Muscle of leg (tissue), 11 donors: Measurements from ENCODE around the gene BDH1. TPM values are rescaled to one million over a fixed set of nuclear protein-coding genes. Genes with fewer than 3 reads are reported as not detected.

ENCODE experiments used
- DNase-seq: peaks from one replicate; pipeline ENCODE4 v3.0.0; 2013
- H3K27ac ChIP-seq: one replicate; pipeline ENCODE4 v1.5.1; 2013; ENCODE audit warnings: mild to moderate bottlenecking, low read length, control low read depth
- H3K27me3 ChIP-seq: one replicate; pipeline ENCODE4 v1.6.1; 2013; ENCODE audit warnings: low read length; ENCODE audit not compliant: control insufficient read depth, insufficient read depth
- H3K36me3 ChIP-seq: one replicate; pipeline ENCODE4 v1.6.1; 2013; ENCODE audit warnings: low read length; ENCODE audit not compliant: control insufficient read depth, insufficient read depth
- H3K4me1 ChIP-seq: one replicate; pipeline ENCODE4 v1.6.1; 2013; ENCODE audit warnings: low read length; ENCODE audit not compliant: control insufficient read depth, insufficient read depth
- H3K4me3 ChIP-seq: one replicate; pipeline ENCODE4 v1.5.1; 2013; ENCODE audit warnings: low read length, control low read depth
- H3K9me3 ChIP-seq: replicated peaks from 2 replicates; pipeline ENCODE4 v1.6.1; 2013; ENCODE audit warnings: low read depth, low read length; ENCODE audit not compliant: control insufficient read depth
- WGBS: methylation state at CpG from one replicate; pipeline ENCODE4 v1.1.5; 2013; ENCODE audit warnings: missing lambda C conversion rate; ENCODE audit not compliant: insufficient coverage; 5-methylcytosine and 5-hydroxymethylcytosine counted together
- polyA plus RNA-seq, 8 donors: library from polyadenylated mRNA; unstranded; fragments of 120-200 nt; gene quantifications; one replicate each; pipeline versions ENCODE4 v1.2.1 to v1.2.3, GENCODE V29; 2013; ENCODE audit warnings: inconsistent platforms in 1 of 8, low replicate concordance in 1 of 8; ENCODE audit not compliant: insufficient read length in 8 of 8, insufficient read depth in 1 of 8
- total RNA-seq: library from RNA; stranded (reverse); fragments of 120-200 nt; gene quantifications from one replicate; pipeline ENCODE4 v1.2.4, GENCODE V29; 2013

Gene BDH1
- total and polyA plus RNA-seq, 9 donors, result 3.2 to 7.4 (median 3.9) TPM

- peaks cover 5% of the 10 kb centered on the region for H3K27me3 ChIP-seq
- DNase-seq, result no peak
- H3K4me1 ChIP-seq, result peaks cover 22% of the 10 kb centered on the region
- H3K36me3 ChIP-seq, result no peaks in the 10 kb centered on the region
- H3K4me3 ChIP-seq, result no peak overlapping the region
- H3K27ac ChIP-seq, result no peak overlapping the region
- no peaks in the 10 kb centered on the region for H3K9me3 ChIP-seq
- whole genome bisulfite sequencing, result 50% methylated on average over 7 of the region's 9 CpGs
These were observed 5.3 kb downstream of the BDH1 start for GRCh38 chr3:197550489-197550888.

- no peak overlapping the region for H3K27ac ChIP-seq
- H3K4me1 ChIP-seq, result peaks cover 24% of the 10 kb centered on the region
- H3K4me3 ChIP-seq, result no peak overlapping the region
- H3K27me3 ChIP-seq, result no peaks in the 10 kb centered on the region
- DNase-seq, result peak; percentile 45
- WGBS, result 57% methylated on average over 4 of the region's 6 CpGs
- H3K9me3 ChIP-seq, result no peaks in the 10 kb centered on the region
- no peaks in the 10 kb centered on the region for H3K36me3 ChIP-seq
These were observed 6.4 kb downstream of the BDH1 start for GRCh38 chr3:197549261-197549885.

GRCh38 chr3:197547306-197548011, 8.3 kb downstream of the BDH1 start:
- Histone ChIP-seq H3K4me3 (no peak overlapping the region), H3K27me3 (no peaks in the 10 kb centered on the region), H3K9me3 (no peaks in the 10 kb centered on the region), H3K27ac (no peak overlapping the region), H3K4me1 (peaks cover 18% of the 10 kb centered on the region), H3K36me3 (no peaks in the 10 kb centered on the region)
- DNase-seq, result no peak
- 40% methylated on average over 11 of the region's 11 CpGs for WGBS

GRCh38 chr3:197546307-197547085, 9.3 kb downstream of the BDH1 start:
- no peak for DNase-seq
- H3K27ac ChIP-seq, result no peak overlapping the region
- peaks cover 26% of the 10 kb centered on the region for H3K4me1 ChIP-seq
- no peaks in the 10 kb centered on the region for H3K36me3 ChIP-seq
- no peaks in the 10 kb centered on the region for H3K9me3 ChIP-seq
- whole genome bisulfite sequencing, result 98% methylated on average over 6 of the region's 10 CpGs
- no peak overlapping the region for H3K4me3 ChIP-seq
- H3K27me3 ChIP-seq, result no peaks in the 10 kb centered on the region

GRCh38 chr3:197545571-197545970, 10.2 kb downstream of the BDH1 start:
- no peak overlapping the region for H3K4me3 ChIP-seq
- H3K9me3 ChIP-seq, result no peaks in the 10 kb centered on the region
- WGBS, result 36% methylated on average over 2 of the region's 5 CpGs
- H3K27me3 ChIP-seq, result no peaks in the 10 kb centered on the region
- H3K4me1 ChIP-seq, result peaks cover 33% of the 10 kb centered on the region
- no peaks in the 10 kb centered on the region for H3K36me3 ChIP-seq
- no peak for DNase-seq
- H3K27ac ChIP-seq, result no peak overlapping the region

- 89% methylated on average over 5 of the region's 9 CpGs for WGBS
- peak; percentile 43 for DNase-seq
- no peaks in the 10 kb centered on the region for H3K27me3 ChIP-seq
- H3K36me3 ChIP-seq, result no peaks in the 10 kb centered on the region
- no peaks in the 10 kb centered on the region for H3K9me3 ChIP-seq
- peaks cover 33% of the 10 kb centered on the region for H3K4me1 ChIP-seq
- H3K4me3 ChIP-seq, result no peak overlapping the region
- H3K27ac ChIP-seq, result no peak overlapping the region
These were observed 10.7 kb downstream of the BDH1 start for GRCh38 chr3:197545101-197545500.

- Histone ChIP-seq H3K4me3 (no peak overlapping the region), H3K27ac (no peak overlapping the region)
- peak; percentile 48 for DNase-seq
These were observed 12.9 kb downstream of the BDH1 start for GRCh38 chr3:197542741-197543454.

GRCh38 chr3:197541756-197542539, 13.8 kb downstream of the BDH1 start:
- H3K36me3 ChIP-seq, result no peaks in the 10 kb centered on the region
- no peaks in the 10 kb centered on the region for H3K9me3 ChIP-seq
- H3K4me1 ChIP-seq, result peaks cover 28% of the 10 kb centered on the region
- no peaks in the 10 kb centered on the region for H3K27me3 ChIP-seq
- H3K4me3 ChIP-seq, result no peak overlapping the region
- 49% methylated on average over 10 of the region's 13 CpGs for WGBS
- peak; percentile 89 for DNase-seq
- H3K27ac ChIP-seq, result no peak overlapping the region

More at GRCh38 chr3:197542741-197543454, 12.9 kb downstream of the BDH1 start:
- Histone ChIP-seq H3K9me3 (no peaks in the 10 kb centered on the region), H3K36me3 (no peaks in the 10 kb centered on the region), H3K4me1 (peaks cover 30% of the 10 kb centered on the region), H3K27me3 (no peaks in the 10 kb centered on the region)
- 76% methylated on average over 12 of the region's 18 CpGs for WGBS

- Histone ChIP-seq H3K36me3 (no peaks in the 10 kb centered on the region), H3K9me3 (no peaks in the 10 kb centered on the region), H3K4me1 (peaks cover 24% of the 10 kb centered on the region), H3K27me3 (no peaks in the 10 kb centered on the region), H3K4me3 (no peak overlapping the region), H3K27ac (no peak overlapping the region)
- WGBS, result 39% methylated on average over 3 of the region's 3 CpGs
- no peak for DNase-seq
These were observed 14.8 kb downstream of the BDH1 start for GRCh38 chr3:197540961-197541377.
